SU-DHL-6 (cell line): ENCODE results near the gene TMEM87B.

Source experiments
- H2AFZ ChIP-seq: fragments of 200-600 bp; sonication (generic); 2 replicates; pipeline ENCODE4 v1.6.1; 2014; ENCODE audit warnings: low read depth, mild to moderate bottlenecking, moderate library complexity, mixed read lengths, antibody characterized with exemption, low read length; ENCODE audit not compliant: severe bottlenecking
- H3F3A ChIP-seq: fragments of 200-600 bp; shearing (Covaris generic); 2 replicates; pipeline ENCODE4 v1.6.0; 2016; ENCODE audit warnings: antibody characterized with exemption, mild to moderate bottlenecking; ENCODE audit not compliant: insufficient read depth
- H3K27ac ChIP-seq: fragments of 200-600 bp; sonication (generic); 2 replicates; pipeline ENCODE4 v1.5.1; 2016; ENCODE audit warnings: low read depth, mild to moderate bottlenecking, low read length, moderate library complexity, mixed read lengths
- H3K27me3 ChIP-seq: fragments of 200-600 bp; sonication (generic), shearing (Covaris generic); 2 replicates; pipeline ENCODE4 v1.6.0; 2014; ENCODE audit warnings: mild to moderate bottlenecking, low read length
- H3K36me3 ChIP-seq: fragments of 200-600 bp; sonication (generic); 2 replicates; pipeline ENCODE4 v1.6.1; 2014; ENCODE audit warnings: mild to moderate bottlenecking, low read length, mixed read lengths
- H3K4me2 ChIP-seq: fragments of 300-600, 200-600 bp; shearing (Covaris generic), sonication (generic); 2 replicates; pipeline ENCODE4 v1.6.0; 2014; ENCODE audit warnings: low read length, low read depth, mild to moderate bottlenecking; ENCODE audit not compliant: poor library complexity, severe bottlenecking
- H3K4me3 ChIP-seq: fragments of 200-600 bp; sonication (generic); 2 replicates; pipeline ENCODE4 v1.5.1; 2014; ENCODE audit warnings: antibody characterized with exemption, low read length, mild to moderate bottlenecking, mixed read lengths; ENCODE audit not compliant: insufficient read depth, poor library complexity, severe bottlenecking
- H3K79me2 ChIP-seq: fragments of 200-600 bp; sonication (generic); 2 replicates; pipeline ENCODE4 v1.6.1; 2014; ENCODE audit warnings: mild to moderate bottlenecking, low read length, moderate library complexity; ENCODE audit not compliant: insufficient read depth
- H3K9ac ChIP-seq: fragments of 200-600 bp; sonication (generic); 2 replicates; pipeline ENCODE4 v1.7.0; 2014; ENCODE audit warnings: mild to moderate bottlenecking, low read length
- H3K9me2 ChIP-seq: fragments of 200-600 bp; sonication (generic); replicated peaks from 2 replicates; pipeline ENCODE4 v1.6.1; 2014; ENCODE audit warnings: low read length; ENCODE audit not compliant: insufficient read depth
- H3K9me3 ChIP-seq: fragments of 200-600 bp; sonication (generic); 2 replicates; pipeline ENCODE4 v1.6.1; 2014; ENCODE audit warnings: low read length, mixed read lengths; ENCODE audit not compliant: insufficient read depth
- H4K20me1 ChIP-seq: fragments of 200-600 bp; sonication (generic); 2 replicates; pipeline ENCODE4 v1.6.1; 2014; ENCODE audit warnings: low read depth, mild to moderate bottlenecking, antibody characterized with exemption, low read length, moderate library complexity, mixed read lengths
- CTCF ChIP-seq: fragments of 200-600 bp; sonication (generic); IDR thresholded peaks from one replicate; pipeline ENCODE4 v1.5.1; 2017; ENCODE audit warnings: antibody characterized with exemption, mild to moderate bottlenecking, low read length, moderate library complexity; ENCODE audit not compliant: insufficient read depth, poor library complexity, severe bottlenecking
- EZH2phosphoT487 ChIP-seq: fragments of 200-600 bp; sonication (generic), shearing (Covaris generic); conservative IDR thresholded peaks from 2 replicates; pipeline ENCODE4 v1.6.1; 2018; ENCODE audit warnings: mild to moderate bottlenecking, antibody characterized with exemption, low read length, moderate library complexity, mixed read lengths

TMEM87B gene

GRCh38 chr2:112151271-112151670 is 96.2 kb downstream of the TMEM87B start:
- TF ChIP-seq CTCF = no peak
- no peak for TF ChIP-seq EZH2phosphoT487
- H3K9me2 ChIP-seq = no peaks in the 10 kb centered on the region
- H3K9ac ChIP-seq = no peak overlapping the region
- H3K9me3 ChIP-seq = no peaks in the 10 kb centered on the region
- H3K4me2 ChIP-seq = no peak overlapping the region
- H3K27ac ChIP-seq = no peak overlapping the region
- H4K20me1 ChIP-seq = no peaks in the 10 kb centered on the region
- no peak overlapping the region for H2AFZ ChIP-seq
- H3K36me3 ChIP-seq = no peaks in the 10 kb centered on the region
- no peaks in the 10 kb centered on the region for H3K79me2 ChIP-seq
- H3K27me3 ChIP-seq = no peaks in the 10 kb centered on the region
- H3F3A ChIP-seq = no peaks in the 10 kb centered on the region
- H3K4me3 ChIP-seq = no peak overlapping the region

GRCh38 chr2:112151701-112152440 is 96.8 kb downstream of the TMEM87B start:
- no peaks in the 10 kb centered on the region for H3K36me3 ChIP-seq
- no peaks in the 10 kb centered on the region for H3K9me3 ChIP-seq
- H3K27me3 ChIP-seq = no peaks in the 10 kb centered on the region
- H3K9me2 ChIP-seq = no peaks in the 10 kb centered on the region
- no peak overlapping the region for H3K9ac ChIP-seq
- no peak overlapping the region for H2AFZ ChIP-seq
- no peaks in the 10 kb centered on the region for H3F3A ChIP-seq
- no peak overlapping the region for H3K4me3 ChIP-seq
- TF ChIP-seq EZH2phosphoT487 (no peak), CTCF (no peak)
- no peaks in the 10 kb centered on the region for H3K79me2 ChIP-seq
- H4K20me1 ChIP-seq = no peaks in the 10 kb centered on the region
- H3K27ac ChIP-seq = no peak overlapping the region
- no peak overlapping the region for H3K4me2 ChIP-seq

GRCh38 chr2:112152476-112153178 is 97.6 kb downstream of the TMEM87B start:
- Histone ChIP-seq H2AFZ (no peak overlapping the region), H3K36me3 (no peaks in the 10 kb centered on the region), H3K4me2 (no peak overlapping the region), H3K27ac (no peak overlapping the region), H4K20me1 (no peaks in the 10 kb centered on the region), H3K9me2 (no peaks in the 10 kb centered on the region), H3K27me3 (no peaks in the 10 kb centered on the region), H3K4me3 (no peak overlapping the region), H3K79me2 (no peaks in the 10 kb centered on the region), H3K9me3 (no peaks in the 10 kb centered on the region), H3F3A (no peaks in the 10 kb centered on the region), H3K9ac (no peak overlapping the region)
- no peak for TF ChIP-seq CTCF
- no peak for TF ChIP-seq EZH2phosphoT487
